ENCODE results near the gene NUDCD3. TPM values are rescaled to one million over a fixed set of nuclear protein-coding genes. Genes with fewer than 3 reads are reported as not detected.

The NUDCD3 gene
- total RNA-seq, 1 donor from 2014 or later: 35.4 TPM

- Mint-ChIP-seq H3K4me1 (no peaks in the 10 kb centered on the region), H3K4me3 (no peak overlapping the region), H3K27ac (no peak overlapping the region), H3K27me3 (ENCODE audit: insufficient read depth, low read depth) (no peaks in the 10 kb centered on the region), H3K36me3 (peaks cover 17% of the 10 kb centered on the region), H3K9me3 (no peaks in the 10 kb centered on the region)
- H3K79me2 ChIP-seq (ENCODE audit: low read depth): peaks cover 60% of the 10 kb centered on the region
- H3K27me3 ChIP-seq: no peaks in the 10 kb centered on the region
- H3K4me1 ChIP-seq: no peaks in the 10 kb centered on the region
- no peaks in the 10 kb centered on the region for H3K36me3 ChIP-seq
- H3K9me3 ChIP-seq (ENCODE audit: low read depth): no peaks in the 10 kb centered on the region
- H3K4me3 ChIP-seq: no peak overlapping the region
- no peak for DNase-seq (ENCODE audit: low spot score)
- H4K20me1 ChIP-seq (ENCODE audit: low read depth): peaks cover 48% of the 10 kb centered on the region
- H3K4me2 ChIP-seq: no peak overlapping the region
- no peak overlapping the region for H3K27ac ChIP-seq
- H3F3A ChIP-seq (ENCODE audit: low read depth): peaks cover 4% of the 10 kb centered on the region
- H2AFZ ChIP-seq (replicated peaks): no peak overlapping the region
- TF ChIP-seq CTCF (IDR thresholded peaks at IDR 0.05) (no peak), EZH2 (IDR thresholded peaks at IDR 0.05) (no peak), EZH2phosphoT487 (IDR thresholded peaks at IDR 0.05) (no peak)
- H3K9ac ChIP-seq: peak overlapping the region; percentile 2
These were observed 17.6 kb downstream of the NUDCD3 start for GRCh38 chr7:44472843-44473242.

- Histone ChIP-seq H3K4me3 (no peak overlapping the region), H3K27me3 (no peaks in the 10 kb centered on the region), H3F3A (ENCODE audit: low read depth) (no peaks in the 10 kb centered on the region), H3K79me2 (ENCODE audit: low read depth) (peaks cover 63% of the 10 kb centered on the region), H4K20me1 (ENCODE audit: low read depth) (peaks cover 38% of the 10 kb centered on the region), H3K4me1 (no peaks in the 10 kb centered on the region), H2AFZ (replicated peaks) (no peak overlapping the region), H3K9ac (no peak overlapping the region), H3K27ac (no peak overlapping the region), H3K4me2 (no peak overlapping the region), H3K36me3 (no peaks in the 10 kb centered on the region), H3K9me3 (ENCODE audit: low read depth) (no peaks in the 10 kb centered on the region)
- Mint-ChIP-seq H3K4me1 (no peaks in the 10 kb centered on the region), H3K9me3 (no peaks in the 10 kb centered on the region), H3K27me3 (ENCODE audit: insufficient read depth, low read depth) (no peaks in the 10 kb centered on the region), H3K27ac (no peak overlapping the region), H3K4me3 (no peak overlapping the region), H3K36me3 (peaks cover 17% of the 10 kb centered on the region)
- TF ChIP-seq EZH2 (IDR thresholded peaks at IDR 0.05) (no peak), CTCF (IDR thresholded peaks at IDR 0.05) (no peak), EZH2phosphoT487 (IDR thresholded peaks at IDR 0.05) (no peak)
- no peak for DNase-seq (ENCODE audit: low spot score)
These were observed 18.6 kb downstream of the NUDCD3 start for GRCh38 chr7:44471850-44472249.

- TF ChIP-seq CTCF (IDR thresholded peaks at IDR 0.05) (no peak), EZH2 (IDR thresholded peaks at IDR 0.05) (no peak), EZH2phosphoT487 (IDR thresholded peaks at IDR 0.05) (no peak)
- no peak overlapping the region for H3K27ac ChIP-seq
- Mint-ChIP-seq H3K4me3 (no peak overlapping the region), H3K36me3 (peaks cover 15% of the 10 kb centered on the region), H3K27me3 (ENCODE audit: insufficient read depth, low read depth) (no peaks in the 10 kb centered on the region), H3K4me1 (no peaks in the 10 kb centered on the region), H3K27ac (no peak overlapping the region), H3K9me3 (no peaks in the 10 kb centered on the region)
- no peaks in the 10 kb centered on the region for H3F3A ChIP-seq (ENCODE audit: low read depth)
- peaks cover 34% of the 10 kb centered on the region for H4K20me1 ChIP-seq (ENCODE audit: low read depth)
- H3K36me3 ChIP-seq: no peaks in the 10 kb centered on the region
- H3K27me3 ChIP-seq: no peaks in the 10 kb centered on the region
- H3K4me1 ChIP-seq: no peaks in the 10 kb centered on the region
- peaks cover 61% of the 10 kb centered on the region for H3K79me2 ChIP-seq (ENCODE audit: low read depth)
- H3K4me2 ChIP-seq: no peak overlapping the region
- H3K4me3 ChIP-seq: no peak overlapping the region
- DNase-seq (ENCODE audit: low spot score): no peak
- H3K9me3 ChIP-seq (ENCODE audit: low read depth): no peaks in the 10 kb centered on the region
- no peak overlapping the region for H2AFZ ChIP-seq (replicated peaks)
- H3K9ac ChIP-seq: no peak overlapping the region
These were observed 19.0 kb downstream of the NUDCD3 start for GRCh38 chr7:44471436-44471835.
